SK-N-SH (cell line): Measurements from ENCODE around the gene ZNF777. TPM values are rescaled to one million over a fixed set of nuclear protein-coding genes. Genes with fewer than 3 reads are reported as not detected.

Experiments
- CTCF ChIA-PET: fragments of 300-600, 350-600 bp; formaldehyde crosslinking; extraction: SDS; loops from one replicate; lab custom pipeline; 2021; lab: Yijun Ruan, JAX
- POLR2A ChIA-PET: fragments of 350-600 bp; sonication (Branson Sonifier 250); formaldehyde crosslinking; extraction: SDS; loops from one replicate; lab custom pipeline; 2020; ENCODE audit warnings: antibody characterized with exemption, inconsistent platforms; lab: Yijun Ruan, JAX
- DNase-seq: peaks from one replicate; pipeline ENCODE4 v3.0.0; 2012
- H2AFZ ChIP-seq: fragments of 200-600 bp; sonication (generic); 2 replicates; pipeline ENCODE4 v1.8.1; 2016; ENCODE audit warnings: antibody characterized with exemption, mild to moderate bottlenecking, low read depth
- H3F3A ChIP-seq: fragments of 200-600 bp; sonication (generic); replicated peaks from 2 replicates; pipeline ENCODE3; 2016; ENCODE audit warnings: antibody characterized with exemption, mild to moderate bottlenecking; ENCODE audit not compliant: insufficient read depth
- H3K27ac ChIP-seq, 2 experiments: fragments of 200-500 bp in 1 of 2; fragments of 200-600 bp in 1 of 2; sonication (Bioruptor generic) in 1 of 2; sonication (generic), shearing (Covaris generic) in 1 of 2; 2 replicates each; pipeline versions ENCODE4 v1.5.1 to v1.6.1; 2014 to 2016; ENCODE audit warnings: low read depth in 2 of 2, inconsistent platforms in 1 of 2, low read length in 1 of 2, mild to moderate bottlenecking in 1 of 2, mixed read lengths in 1 of 2
- H3K27me3 ChIP-seq: fragments of 200-600 bp; sonication (generic), shearing (Covaris generic); 2 replicates; pipeline ENCODE4 v1.6.1; 2016; ENCODE audit warnings: mixed run types; ENCODE audit not compliant: insufficient read depth
- H3K36me3 ChIP-seq, 2 experiments: fragments of 200-500 bp in 1 of 2; fragments of 200-600 bp in 1 of 2; sonication (Bioruptor generic) in 1 of 2; sonication (generic) in 1 of 2; replicated peaks in 1 of 2; 2 replicates each; pipeline versions ENCODE3 to v1.5.1; 2014 to 2016; ENCODE audit warnings: low read length in 1 of 2, mild to moderate bottlenecking in 1 of 2; ENCODE audit not compliant: insufficient read depth in 2 of 2, control insufficient read depth in 1 of 2
- H3K4me1 ChIP-seq, 2 experiments: fragments of 200-500 bp in 1 of 2; fragments of 200-600 bp in 1 of 2; sonication (Bioruptor generic) in 1 of 2; sonication (generic), shearing (Covaris generic) in 1 of 2; 2 replicates each; pipeline versions ENCODE4 v1.5.1 to v1.6.1; 2014 to 2016; ENCODE audit warnings: low read depth in 1 of 2, low read length in 1 of 2, mixed run types in 1 of 2; ENCODE audit not compliant: insufficient read depth in 2 of 2, control insufficient read depth in 1 of 2
- H3K4me2 ChIP-seq: fragments of 200-600 bp; sonication (generic), shearing (Covaris generic); 2 replicates; pipeline ENCODE4 v1.6.1; 2017; ENCODE audit warnings: mixed run types
- H3K4me3 ChIP-seq, 2 experiments: fragments of 200-500 bp in 1 of 2; fragments of 200-600 bp in 1 of 2; sonication (Bioruptor generic) in 1 of 2; sonication (generic), shearing (Covaris generic) in 1 of 2; 2 replicates each; pipeline versions ENCODE4 v1.5.1 to v1.8.1; 2014 to 2016; ENCODE audit warnings: low read depth in 2 of 2, inconsistent platforms in 1 of 2, low read length in 1 of 2, mild to moderate bottlenecking in 1 of 2, mixed read lengths in 1 of 2, moderate library complexity in 1 of 2
- H3K79me2 ChIP-seq: fragments of 200-600 bp; sonication (generic); 2 replicates; pipeline ENCODE4 v1.8.1; 2017; ENCODE audit warnings: mild to moderate bottlenecking; ENCODE audit not compliant: insufficient read depth
- H3K9ac ChIP-seq: fragments of 200-600 bp; sonication (generic); 2 replicates; pipeline ENCODE4 v1.6.1; 2017; ENCODE audit warnings: mixed run types
- H3K9me2 ChIP-seq: fragments of 200-600 bp; sonication (generic); 2 replicates; pipeline ENCODE4 v1.6.1; 2017; ENCODE audit warnings: mixed run types
- H3K9me3 ChIP-seq: fragments of 200-600 bp; sonication (generic); 2 replicates; pipeline ENCODE4 v1.6.1; 2017; ENCODE audit warnings: mixed run types, mild to moderate bottlenecking, moderate library complexity
- H4K20me1 ChIP-seq: fragments of 200-600 bp; sonication (generic); 2 replicates; pipeline ENCODE4 v1.6.1; 2017; ENCODE audit warnings: mild to moderate bottlenecking, mixed run types; ENCODE audit not compliant: insufficient read depth
- CHD2 ChIP-seq: fragments of 150-350 bp; IDR thresholded peaks from 2 replicates; pipeline ENCODE4 v1.6.1; 2018; ENCODE audit warnings: low read length; ENCODE audit not compliant: partially characterized antibody
- CTCF ChIP-seq: fragments of 200-600 bp; sonication (generic); IDR thresholded peaks from 2 replicates; pipeline ENCODE4 v1.6.1; 2017; ENCODE audit warnings: antibody characterized with exemption, mild to moderate bottlenecking, moderate library complexity
- EP300 ChIP-seq, 2 experiments: IDR thresholded peaks; 2 replicates each; pipeline versions ENCODE4 v1.4.0 to v1.6.1; 2012; ENCODE audit warnings: borderline replicate concordance in 1 of 2, low read depth in 1 of 2, low read length in 1 of 2
- EZH2phosphoT487 ChIP-seq: fragments of 200-600 bp; sonication (generic); IDR thresholded peaks from 2 replicates; pipeline ENCODE4 v1.6.1; 2017; ENCODE audit warnings: low read depth, mixed run types, mild to moderate bottlenecking, antibody characterized with exemption, moderate library complexity, borderline replicate concordance
- FOSL2 ChIP-seq: IDR thresholded peaks from 2 replicates; pipeline ENCODE4 v1.4.0; 2012; ENCODE audit warnings: low read depth, mild to moderate bottlenecking, moderate library complexity, borderline replicate concordance
- GATA2 ChIP-seq: sonication (generic); formaldehyde crosslinking; IDR thresholded peaks from 2 replicates; pipeline ENCODE4 v1.5.0; 2020; ENCODE audit warnings: mild to moderate bottlenecking, missing genetic modification reagents
- IRF3 ChIP-seq: fragments of 150-350 bp; IDR thresholded peaks from 2 replicates; pipeline ENCODE4 v1.6.1; 2016; ENCODE audit warnings: mild to moderate bottlenecking, low read depth, low read length
- PBX3 ChIP-seq: IDR thresholded peaks from 2 replicates; pipeline ENCODE4; 2012
- RAD21 ChIP-seq: IDR thresholded peaks from 2 replicates; pipeline ENCODE4 v1.6.1; 2012; ENCODE audit warnings: mild to moderate bottlenecking, low read length
- RCOR1 ChIP-seq: fragments of 150-350 bp; IDR thresholded peaks from 2 replicates; pipeline ENCODE4 v1.6.1; 2017; ENCODE audit warnings: antibody characterized with exemption, low read length
- RFX5 ChIP-seq: IDR thresholded peaks from 2 replicates; pipeline ENCODE4 v1.6.1; 2012; ENCODE audit warnings: mild to moderate bottlenecking, improper control_type of control experiment, low read length
- RXRA ChIP-seq: IDR thresholded peaks from 2 replicates; pipeline ENCODE4 v1.4.0; 2012; ENCODE audit warnings: low read depth, mild to moderate bottlenecking, borderline replicate concordance
- SIN3A ChIP-seq: IDR thresholded peaks from 2 replicates; pipeline ENCODE4 v1.6.1; 2012; ENCODE audit warnings: low read depth, mild to moderate bottlenecking, low read length, moderate library complexity, borderline replicate concordance
- TCF12 ChIP-seq: IDR thresholded peaks from 2 replicates; pipeline ENCODE4 v1.4.0; 2012
- USF1 ChIP-seq: IDR thresholded peaks from 2 replicates; pipeline ENCODE4 v1.4.0; 2012; ENCODE audit warnings: low read depth, borderline replicate concordance
- YY1 ChIP-seq: IDR thresholded peaks from 2 replicates; pipeline ENCODE4 v1.4.0; 2012; ENCODE audit warnings: low read depth, mild to moderate bottlenecking
- WGBS: methylation state at CpG from one replicate; pipeline ENCODE4 v1.1.6; 2017; ENCODE audit warnings: low lambda C conversion rate; 5-methylcytosine and 5-hydroxymethylcytosine counted together
- polyA plus RNA-seq, 3 experiments: library from polyadenylated mRNA; depleted of rRNA; stranded (reverse); fragments of >200 nt; gene quantifications; 2 replicates each; pipeline ENCODE4 v1.2.3, GENCODE V29; 2012
- TF ChIP-seq, protein P1 (sequence below): IDR thresholded peaks from 2 replicates; pipeline ENCODE4 v1.6.1; 2012; ENCODE audit warnings: mild to moderate bottlenecking, low read depth, low read length, moderate library complexity
- TF ChIP-seq, protein P2 (sequence below): IDR thresholded peaks from 2 replicates; pipeline ENCODE4 v1.4.0; 2012; ENCODE audit warnings: low read depth

The ZNF777 gene
- polyA plus RNA-seq, 1 of the 3 experiments (the other 2 are of a cell fraction) = 6.2 TPM

DNA sequence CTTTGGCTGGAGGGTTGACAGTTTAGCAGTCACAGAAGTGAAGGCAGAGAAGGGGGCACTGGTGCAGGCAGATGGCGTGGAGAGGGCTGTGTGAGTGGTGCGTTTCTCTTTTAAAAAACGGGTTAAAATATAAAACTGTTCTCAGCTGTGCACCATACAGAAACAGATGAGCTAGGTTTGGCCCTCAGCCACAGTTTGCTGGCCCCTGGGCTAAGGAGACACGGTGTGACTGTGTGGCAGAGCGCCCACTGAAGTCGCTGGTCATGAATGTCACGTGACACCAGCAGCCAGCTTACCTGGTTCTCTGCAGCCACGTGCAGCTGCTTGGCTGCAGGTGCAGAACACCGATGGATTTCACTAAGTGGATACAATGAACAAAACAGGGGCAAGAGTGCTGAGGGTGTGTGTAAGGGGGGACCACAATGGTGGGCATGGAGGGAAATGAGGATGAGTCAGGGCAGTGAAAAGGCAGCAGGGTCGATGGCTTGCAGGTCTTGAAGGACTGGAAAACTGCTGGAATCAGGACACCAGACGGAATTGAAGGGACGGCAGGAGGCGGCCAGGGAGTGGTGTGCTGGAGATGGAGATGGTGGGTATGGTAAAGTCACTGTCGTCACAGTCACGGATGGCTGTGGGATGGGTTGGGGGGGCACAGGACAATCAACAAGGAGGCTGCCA, 29.4 kb upstream of the ZNF777 start:
- Histone ChIP-seq H3K79me2 (peaks cover 9% of the 10 kb centered on the region), H3K9me2 (no peaks in the 10 kb centered on the region), H3K9ac (no peak overlapping the region), H3K4me2 (no peak overlapping the region), H3F3A (peaks cover 8% of the 10 kb centered on the region), H3K27me3 (no peaks in the 10 kb centered on the region), H3K4me1 (peaks cover under 1 to 3% of the 10 kb centered on the region in 2 experiments; a peak in 3 of 4 replicates), H3K9me3 (no peaks in the 10 kb centered on the region), H2AFZ (no peak overlapping the region), H4K20me1 (peaks cover 9% of the 10 kb centered on the region), H3K27ac (no peak overlapping the region), H3K4me3 (no peak overlapping the region), H3K36me3 (peaks cover 59 to 81% of the 10 kb centered on the region in 2 experiments)
- POLR2A ChIA-PET = no interaction called here
- TF ChIP-seq EP300 (IDR thresholded peaks at IDR 0.05; ENCODE audit: borderline replicate concordance in 1 of 2, low read depth in 1 of 2, low read length in 1 of 2) (no peak), RCOR1 (no peak), GATA2 (CRISPR knock-in tag) (no peak), FOSL2 (no peak), RXRA (no peak), PBX3 (no peak), CTCF (no peak), TCF12 (no peak), RAD21 (no peak), YY1 (no peak), USF1 (no peak), RFX5 (no peak), SIN3A (no peak), EZH2phosphoT487 (no peak), CHD2 (no peak), IRF3 (no peak)
- TF ChIP-seq, protein P1, sequence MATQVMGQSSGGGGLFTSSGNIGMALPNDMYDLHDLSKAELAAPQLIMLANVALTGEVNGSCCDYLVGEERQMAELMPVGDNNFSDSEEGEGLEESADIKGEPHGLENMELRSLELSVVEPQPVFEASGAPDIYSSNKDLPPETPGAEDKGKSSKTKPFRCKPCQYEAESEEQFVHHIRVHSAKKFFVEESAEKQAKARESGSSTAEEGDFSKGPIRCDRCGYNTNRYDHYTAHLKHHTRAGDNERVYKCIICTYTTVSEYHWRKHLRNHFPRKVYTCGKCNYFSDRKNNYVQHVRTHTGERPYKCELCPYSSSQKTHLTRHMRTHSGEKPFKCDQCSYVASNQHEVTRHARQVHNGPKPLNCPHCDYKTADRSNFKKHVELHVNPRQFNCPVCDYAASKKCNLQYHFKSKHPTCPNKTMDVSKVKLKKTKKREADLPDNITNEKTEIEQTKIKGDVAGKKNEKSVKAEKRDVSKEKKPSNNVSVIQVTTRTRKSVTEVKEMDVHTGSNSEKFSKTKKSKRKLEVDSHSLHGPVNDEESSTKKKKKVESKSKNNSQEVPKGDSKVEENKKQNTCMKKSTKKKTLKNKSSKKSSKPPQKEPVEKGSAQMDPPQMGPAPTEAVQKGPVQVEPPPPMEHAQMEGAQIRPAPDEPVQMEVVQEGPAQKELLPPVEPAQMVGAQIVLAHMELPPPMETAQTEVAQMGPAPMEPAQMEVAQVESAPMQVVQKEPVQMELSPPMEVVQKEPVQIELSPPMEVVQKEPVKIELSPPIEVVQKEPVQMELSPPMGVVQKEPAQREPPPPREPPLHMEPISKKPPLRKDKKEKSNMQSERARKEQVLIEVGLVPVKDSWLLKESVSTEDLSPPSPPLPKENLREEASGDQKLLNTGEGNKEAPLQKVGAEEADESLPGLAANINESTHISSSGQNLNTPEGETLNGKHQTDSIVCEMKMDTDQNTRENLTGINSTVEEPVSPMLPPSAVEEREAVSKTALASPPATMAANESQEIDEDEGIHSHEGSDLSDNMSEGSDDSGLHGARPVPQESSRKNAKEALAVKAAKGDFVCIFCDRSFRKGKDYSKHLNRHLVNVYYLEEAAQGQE = no peak
- TF ChIP-seq, protein P2, sequence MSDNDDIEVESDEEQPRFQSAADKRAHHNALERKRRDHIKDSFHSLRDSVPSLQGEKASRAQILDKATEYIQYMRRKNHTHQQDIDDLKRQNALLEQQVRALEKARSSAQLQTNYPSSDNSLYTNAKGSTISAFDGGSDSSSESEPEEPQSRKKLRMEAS = no peak
- CTCF ChIA-PET = interaction anchor here (0.6 to 1.6 kb wide), 2 partner anchors 135 to 252 kb away, joined by 3 to 4 read pairs; no protein-coding TSS in a partner anchor
- no peak for DNase-seq
- 89% methylated on average over 15 of the region's 15 CpGs for WGBS
